ENCODE data around the gene MORN4.

MORN4 gene

GRCh38 chr10:97587183-97587582 is 46.1 kb downstream of the MORN4 start:
- Histone ChIP-seq H3F3A (ENCODE audit: insufficient read depth) (no peaks in the 10 kb centered on the region), H3K4me2 (ENCODE audit: low read depth, low read length, poor library complexity, severe bottlenecking) (no peak overlapping the region), H3K9me3 (ENCODE audit: insufficient read depth, low read length) (no peaks in the 10 kb centered on the region), H3K9me2 (replicated peaks; ENCODE audit: insufficient read depth, low read length) (no peaks in the 10 kb centered on the region), H4K20me1 (ENCODE audit: low read depth, low read length) (no peaks in the 10 kb centered on the region), H3K27ac (ENCODE audit: low read depth, low read length) (no peak overlapping the region), H3K9ac (ENCODE audit: low read length) (no peak overlapping the region), H3K79me2 (ENCODE audit: insufficient read depth, low read length) (no peaks in the 10 kb centered on the region), H3K27me3 (ENCODE audit: low read length) (no peaks in the 10 kb centered on the region), H3K36me3 (ENCODE audit: low read length) (no peaks in the 10 kb centered on the region), H2AFZ (ENCODE audit: low read depth, low read length, severe bottlenecking) (no peak overlapping the region), H3K4me3 (ENCODE audit: insufficient read depth, low read length, poor library complexity, severe bottlenecking) (no peak overlapping the region)
- TF ChIP-seq, protein P1, sequence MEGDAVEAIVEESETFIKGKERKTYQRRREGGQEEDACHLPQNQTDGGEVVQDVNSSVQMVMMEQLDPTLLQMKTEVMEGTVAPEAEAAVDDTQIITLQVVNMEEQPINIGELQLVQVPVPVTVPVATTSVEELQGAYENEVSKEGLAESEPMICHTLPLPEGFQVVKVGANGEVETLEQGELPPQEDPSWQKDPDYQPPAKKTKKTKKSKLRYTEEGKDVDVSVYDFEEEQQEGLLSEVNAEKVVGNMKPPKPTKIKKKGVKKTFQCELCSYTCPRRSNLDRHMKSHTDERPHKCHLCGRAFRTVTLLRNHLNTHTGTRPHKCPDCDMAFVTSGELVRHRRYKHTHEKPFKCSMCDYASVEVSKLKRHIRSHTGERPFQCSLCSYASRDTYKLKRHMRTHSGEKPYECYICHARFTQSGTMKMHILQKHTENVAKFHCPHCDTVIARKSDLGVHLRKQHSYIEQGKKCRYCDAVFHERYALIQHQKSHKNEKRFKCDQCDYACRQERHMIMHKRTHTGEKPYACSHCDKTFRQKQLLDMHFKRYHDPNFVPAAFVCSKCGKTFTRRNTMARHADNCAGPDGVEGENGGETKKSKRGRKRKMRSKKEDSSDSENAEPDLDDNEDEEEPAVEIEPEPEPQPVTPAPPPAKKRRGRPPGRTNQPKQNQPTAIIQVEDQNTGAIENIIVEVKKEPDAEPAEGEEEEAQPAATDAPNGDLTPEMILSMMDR (IDR thresholded peaks at IDR 0.05; ENCODE audit: insufficient read depth, low read length, poor library complexity, severe bottlenecking): no peak
- TF ChIP-seq EZH2phosphoT487 (conservative IDR thresholded peaks at IDR 0.05; ENCODE audit: low read length): no peak

DNA sequence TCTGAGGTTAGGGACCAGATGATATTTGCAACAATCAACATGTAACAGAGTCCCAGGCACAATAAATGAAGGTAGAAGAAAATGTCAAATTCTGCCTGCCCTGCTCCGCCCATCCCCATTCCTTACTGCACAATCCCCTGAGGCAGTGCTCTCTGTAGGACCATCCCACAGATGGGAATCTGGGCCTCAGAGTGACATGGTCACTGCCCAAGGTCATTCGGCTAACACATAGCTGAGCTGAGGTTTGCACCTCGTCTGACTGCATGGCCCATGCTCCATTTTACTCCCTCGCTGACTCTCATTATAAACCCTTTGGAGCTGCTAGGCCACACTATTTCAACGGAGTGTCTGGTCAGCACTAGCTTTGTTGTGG is 47.9 kb downstream of the MORN4 start:
- Histone ChIP-seq H4K20me1 (ENCODE audit: low read depth, low read length) (no peaks in the 10 kb centered on the region), H3K4me3 (ENCODE audit: insufficient read depth, low read length, poor library complexity, severe bottlenecking) (no peak overlapping the region), H3K4me2 (ENCODE audit: low read depth, low read length, poor library complexity, severe bottlenecking) (no peak overlapping the region), H3K27ac (ENCODE audit: low read depth, low read length) (no peak overlapping the region), H3K36me3 (ENCODE audit: low read length) (no peaks in the 10 kb centered on the region), H2AFZ (ENCODE audit: low read depth, low read length, severe bottlenecking) (no peak overlapping the region), H3K9me2 (replicated peaks; ENCODE audit: insufficient read depth, low read length) (no peaks in the 10 kb centered on the region), H3K27me3 (ENCODE audit: low read length) (no peaks in the 10 kb centered on the region), H3K79me2 (ENCODE audit: insufficient read depth, low read length) (no peaks in the 10 kb centered on the region), H3K9me3 (ENCODE audit: insufficient read depth, low read length) (no peaks in the 10 kb centered on the region), H3K9ac (ENCODE audit: low read length) (no peak overlapping the region), H3F3A (ENCODE audit: insufficient read depth) (no peaks in the 10 kb centered on the region)
- TF ChIP-seq, protein P1 (IDR thresholded peaks at IDR 0.05; ENCODE audit: insufficient read depth, low read length, poor library complexity, severe bottlenecking): no peak
- TF ChIP-seq EZH2phosphoT487 (conservative IDR thresholded peaks at IDR 0.05; ENCODE audit: low read length): no peak

DNA sequence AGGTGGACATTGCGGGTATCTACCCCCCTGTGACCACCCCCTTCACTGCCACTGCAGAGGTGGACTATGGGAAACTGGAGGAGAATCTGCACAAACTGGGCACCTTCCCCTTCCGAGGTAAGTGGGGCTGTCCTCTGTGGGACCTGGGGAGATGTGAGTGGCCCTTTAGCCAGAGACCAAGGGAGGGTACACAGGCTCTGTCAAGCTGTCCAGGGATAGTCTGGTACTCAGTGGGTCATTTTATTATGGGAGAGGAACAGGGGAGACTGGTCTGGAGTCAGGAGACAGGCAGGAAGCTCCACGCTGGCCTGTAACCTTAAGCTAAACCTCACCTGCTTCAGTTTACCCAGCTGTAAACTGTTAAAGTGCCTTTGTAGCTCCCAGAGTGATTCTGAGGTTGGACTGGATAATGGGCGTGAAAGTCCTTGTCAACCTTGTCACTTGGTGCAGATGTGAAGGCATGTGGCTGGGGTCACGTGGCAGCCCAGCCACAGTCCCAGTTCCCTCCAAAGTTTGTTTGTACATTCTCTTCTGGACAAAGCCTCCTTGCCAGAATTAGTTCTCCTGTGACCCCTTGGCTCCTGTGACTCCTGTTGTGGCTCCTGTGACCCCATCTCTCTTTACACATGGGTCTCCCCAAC is 48.4 kb downstream of the MORN4 start:
- Histone ChIP-seq H3K27me3 (ENCODE audit: low read length) (no peaks in the 10 kb centered on the region), H3K4me3 (ENCODE audit: insufficient read depth, low read length, poor library complexity, severe bottlenecking) (no peak overlapping the region), H3K36me3 (ENCODE audit: low read length) (no peaks in the 10 kb centered on the region), H3K27ac (ENCODE audit: low read depth, low read length) (no peak overlapping the region), H3F3A (ENCODE audit: insufficient read depth) (no peaks in the 10 kb centered on the region), H3K9me3 (ENCODE audit: insufficient read depth, low read length) (no peaks in the 10 kb centered on the region), H3K4me2 (ENCODE audit: low read depth, low read length, poor library complexity, severe bottlenecking) (no peak overlapping the region), H3K9me2 (replicated peaks; ENCODE audit: insufficient read depth, low read length) (no peaks in the 10 kb centered on the region), H4K20me1 (ENCODE audit: low read depth, low read length) (no peaks in the 10 kb centered on the region), H3K79me2 (ENCODE audit: insufficient read depth, low read length) (no peaks in the 10 kb centered on the region), H2AFZ (ENCODE audit: low read depth, low read length, severe bottlenecking) (no peak overlapping the region), H3K9ac (ENCODE audit: low read length) (no peak overlapping the region)
- TF ChIP-seq, protein P1 (IDR thresholded peaks at IDR 0.05; ENCODE audit: insufficient read depth, low read length, poor library complexity, severe bottlenecking): no peak
- TF ChIP-seq EZH2phosphoT487 (conservative IDR thresholded peaks at IDR 0.05; ENCODE audit: low read length): no peak
